Mesendoderm (in vitro differentiated cells): ENCODE measurements around the gene CGB1.
"Not testable (repeated sequence)": the region's sequence is repeated elsewhere in the genome, so short reads cannot be mapped to it uniquely, and the experiment has no call there.

Source experiments
- DNase-seq: peaks from one replicate; pipeline ENCODE4 v3.0.0; 2013
- H2AK5ac ChIP-seq: 2 replicates; pipeline ENCODE4 v1.6.1; 2013; ENCODE audit warnings: low read length, inconsistent platforms
- H2BK120ac ChIP-seq: 2 replicates; pipeline ENCODE4 v1.6.1; 2013; ENCODE audit warnings: low read depth, mild to moderate bottlenecking, low read length, moderate library complexity, mixed read lengths
- H2BK15ac ChIP-seq: replicated peaks from 2 replicates; pipeline ENCODE4 v1.6.1; 2013; ENCODE audit warnings: low read depth, mild to moderate bottlenecking, moderate library complexity
- H2BK5ac ChIP-seq: 2 replicates; pipeline ENCODE4 v1.6.1; 2013; ENCODE audit warnings: low read length, inconsistent platforms
- H3K18ac ChIP-seq: 2 replicates; pipeline ENCODE4 v1.6.1; 2013; ENCODE audit warnings: mild to moderate bottlenecking, low read length, mixed read lengths
- H3K23ac ChIP-seq: one replicate; pipeline ENCODE4 v1.6.1; 2013; ENCODE audit warnings: low read length
- H3K27ac ChIP-seq: 2 replicates; pipeline ENCODE4 v1.5.1; 2013; ENCODE audit warnings: low read depth, mild to moderate bottlenecking, inconsistent platforms, low read length, moderate library complexity
- H3K27me3 ChIP-seq: 2 replicates; pipeline ENCODE4 v1.6.1; 2013; ENCODE audit warnings: low read length, control low read depth, mild to moderate bottlenecking, inconsistent platforms; ENCODE audit not compliant: insufficient read depth, poor library complexity
- H3K36me3 ChIP-seq: 2 replicates; pipeline ENCODE4 v1.6.1; 2013; ENCODE audit warnings: low read length, inconsistent platforms; ENCODE audit not compliant: control insufficient read depth, insufficient read depth
- H3K4ac ChIP-seq: one replicate; pipeline ENCODE4 v1.6.1; 2013; ENCODE audit warnings: low read depth, mild to moderate bottlenecking, low read length, moderate library complexity
- H3K4me1 ChIP-seq: 2 replicates; pipeline ENCODE4 v1.6.1; 2013; ENCODE audit warnings: low read depth, low read length, inconsistent platforms; ENCODE audit not compliant: control insufficient read depth
- H3K4me2 ChIP-seq: 2 replicates; pipeline ENCODE4 v1.6.1; 2013; ENCODE audit warnings: low read length
- H3K4me3 ChIP-seq: 2 replicates; pipeline ENCODE4 v1.5.1; 2013; ENCODE audit warnings: mild to moderate bottlenecking, low read length
- H3K56ac ChIP-seq: one replicate; pipeline ENCODE4 v1.6.1; 2013; ENCODE audit warnings: low read length
- H3K79me1 ChIP-seq: 2 replicates; pipeline ENCODE4 v1.6.1; 2013; ENCODE audit warnings: low read length, inconsistent platforms
- H3K79me2 ChIP-seq: 2 replicates; pipeline ENCODE4 v1.6.1; 2013; ENCODE audit warnings: mild to moderate bottlenecking, low read length; ENCODE audit not compliant: control insufficient read depth, insufficient read depth
- H3K9ac ChIP-seq: 2 replicates; pipeline ENCODE4 v1.6.1; 2013; ENCODE audit warnings: low read length, inconsistent platforms
- H4K5ac ChIP-seq: one replicate; pipeline ENCODE4 v1.6.1; 2013; ENCODE audit warnings: low read length
- H4K8ac ChIP-seq: one replicate; pipeline ENCODE4 v1.6.1; 2013; ENCODE audit warnings: low read depth, mild to moderate bottlenecking, control low read depth, low read length, moderate library complexity
- WGBS: extraction: QIAGEN DNeasy Blood & Tissue Kit; methylation state at CpG from one replicate; pipeline ENCODE4 v1.1.7; 2013; ENCODE audit warnings: low lambda C conversion rate, missing lambda C conversion rate; ENCODE audit not compliant: insufficient coverage; ENCODE audit errors: extremely low coverage; 5-methylcytosine and 5-hydroxymethylcytosine counted together

Gene CGB1

DNA sequence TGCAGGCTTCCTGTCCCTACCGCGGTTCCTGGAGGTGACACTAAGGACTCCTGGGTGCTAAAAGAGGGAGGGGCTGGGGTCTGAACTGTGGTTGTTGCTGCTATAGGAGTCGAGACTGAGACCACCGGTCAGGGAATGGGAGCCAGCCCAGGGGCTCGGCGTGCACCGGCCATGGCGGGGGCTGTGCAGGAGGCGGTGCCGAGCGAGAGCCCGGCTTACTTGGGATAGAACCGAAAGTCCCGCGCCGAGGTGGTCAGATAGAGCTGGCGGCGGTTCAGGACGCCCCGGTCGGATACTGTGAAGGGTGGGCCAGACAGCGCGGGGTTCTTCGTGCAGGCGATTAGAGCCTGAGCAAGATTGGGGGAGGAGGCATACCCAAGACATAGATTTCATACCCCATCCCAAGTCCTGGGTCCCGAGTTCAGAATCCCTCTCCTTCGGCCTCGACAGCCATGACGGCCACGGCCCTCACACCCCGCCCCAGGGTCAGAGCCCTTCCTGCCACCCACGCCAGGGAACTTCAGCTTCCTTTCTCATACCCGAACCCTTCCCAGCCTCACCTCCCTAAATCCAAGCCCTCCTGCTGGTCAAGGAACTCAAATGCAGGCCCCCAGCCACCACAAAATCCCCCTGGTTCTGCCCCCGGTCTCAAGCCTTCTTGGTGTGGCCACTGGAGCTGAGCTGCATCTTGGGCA lies 20.4 kb upstream of the CGB1 start:
- H3K79me1 ChIP-seq, H3K23ac ChIP-seq, H4K5ac ChIP-seq, H3K4me3 ChIP-seq, DNase-seq, H2BK120ac ChIP-seq, H3K4ac ChIP-seq, H2BK5ac ChIP-seq, H3K79me2 ChIP-seq, H3K18ac ChIP-seq, H3K27me3 ChIP-seq, H3K36me3 ChIP-seq, H2AK5ac ChIP-seq, H2BK15ac ChIP-seq, H3K27ac ChIP-seq, H3K4me1 ChIP-seq, H4K8ac ChIP-seq: not testable (repeated sequence)
- no CpG with 5 or more reads among the region's 34 CpGs for WGBS
- Histone ChIP-seq H3K9ac (peak overlapping the region; percentile 65), H3K4me2 (peak overlapping the region; percentile 13), H3K56ac (peak overlapping the region; percentile 84)

- Histone ChIP-seq H3K23ac (no peak overlapping the region), H2BK5ac (no peak overlapping the region), H3K27ac (no peak overlapping the region), H3K79me1 (no peaks in the 10 kb centered on the region), H3K4me2 (peak overlapping the region; percentile 84), H3K27me3 (peaks cover 2% of the 10 kb centered on the region), H3K4ac (no peak overlapping the region), H3K56ac (peak overlapping the region; percentile 84), H4K5ac (no peak overlapping the region), H2BK120ac (no peak overlapping the region), H3K9ac (peak overlapping the region; percentile 65), H3K4me3 (no peak overlapping the region), H3K18ac (no peak overlapping the region), H3K4me1 (no peaks in the 10 kb centered on the region), H4K8ac (no peak overlapping the region), H3K79me2 (no peaks in the 10 kb centered on the region), H2BK15ac (no peak overlapping the region), H3K36me3 (no peaks in the 10 kb centered on the region), H2AK5ac (no peak overlapping the region)
- DNase-seq, result peak; percentile 66
- no CpG with 5 or more reads among the region's 63 CpGs for WGBS
These were observed 19.6 kb upstream of the CGB1 start for GRCh38 chr19:49056101-49056901.

DNA sequence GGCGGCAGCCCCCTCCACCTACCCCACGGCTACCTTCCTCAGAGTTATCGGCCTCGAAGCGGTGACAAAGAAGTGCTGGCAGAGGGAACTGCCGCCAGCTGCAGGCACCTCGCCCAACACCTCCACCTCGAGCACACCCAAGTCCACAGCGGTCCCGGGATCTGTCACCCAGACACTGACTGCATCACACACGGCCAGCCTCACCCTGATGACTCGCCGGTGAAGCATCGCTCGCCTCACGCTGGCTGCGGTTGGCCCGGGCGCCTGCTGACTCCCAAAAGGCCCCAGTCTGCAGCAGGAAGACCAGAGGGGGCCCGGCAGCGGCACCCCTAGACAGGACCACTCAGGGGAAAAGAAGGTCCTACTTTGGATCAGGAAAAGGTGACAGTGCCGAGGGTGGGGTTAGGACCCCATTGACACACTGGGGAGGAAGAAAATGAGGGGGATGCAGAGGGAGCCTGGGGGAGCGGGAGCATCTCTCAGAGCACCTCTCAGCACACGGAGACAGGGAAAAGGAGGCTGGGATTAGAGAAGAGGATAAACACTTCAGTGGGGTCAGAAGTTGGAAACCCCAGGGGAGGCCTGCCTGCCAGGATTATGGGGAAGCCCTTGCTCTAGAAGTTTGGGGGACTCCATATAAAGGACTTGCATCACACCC lies 13.8 kb upstream of the CGB1 start:
- not testable (repeated sequence) for H3K27ac ChIP-seq, H3K56ac ChIP-seq, H3K79me1 ChIP-seq, H3K36me3 ChIP-seq, H3K27me3 ChIP-seq, H3K18ac ChIP-seq, H2AK5ac ChIP-seq, H3K79me2 ChIP-seq, H3K4me1 ChIP-seq, H2BK5ac ChIP-seq, H2BK15ac ChIP-seq, H4K5ac ChIP-seq, H3K23ac ChIP-seq, H3K4ac ChIP-seq, H2BK120ac ChIP-seq, H4K8ac ChIP-seq, H3K4me3 ChIP-seq, H3K4me2 ChIP-seq, H3K9ac ChIP-seq
- WGBS, result no CpG with 5 or more reads among the region's 24 CpGs
- DNase-seq, result peak; percentile 51

- H3K27me3 ChIP-seq, H3K4me3 ChIP-seq, H3K4me2 ChIP-seq, H3K27ac ChIP-seq, H4K8ac ChIP-seq, H3K79me2 ChIP-seq, H2BK5ac ChIP-seq, H3K4ac ChIP-seq, H3K4me1 ChIP-seq, DNase-seq, H3K9ac ChIP-seq, H3K36me3 ChIP-seq, H3K23ac ChIP-seq, H3K79me1 ChIP-seq, H3K56ac ChIP-seq, H4K5ac ChIP-seq, H2AK5ac ChIP-seq, H2BK15ac ChIP-seq, H3K18ac ChIP-seq, H2BK120ac ChIP-seq: not testable (repeated sequence)
- WGBS, result no CpG with 5 or more reads among the region's 4 CpGs
These were observed 13.1 kb upstream of the CGB1 start for GRCh38 chr19:49049834-49050233.

DNA sequence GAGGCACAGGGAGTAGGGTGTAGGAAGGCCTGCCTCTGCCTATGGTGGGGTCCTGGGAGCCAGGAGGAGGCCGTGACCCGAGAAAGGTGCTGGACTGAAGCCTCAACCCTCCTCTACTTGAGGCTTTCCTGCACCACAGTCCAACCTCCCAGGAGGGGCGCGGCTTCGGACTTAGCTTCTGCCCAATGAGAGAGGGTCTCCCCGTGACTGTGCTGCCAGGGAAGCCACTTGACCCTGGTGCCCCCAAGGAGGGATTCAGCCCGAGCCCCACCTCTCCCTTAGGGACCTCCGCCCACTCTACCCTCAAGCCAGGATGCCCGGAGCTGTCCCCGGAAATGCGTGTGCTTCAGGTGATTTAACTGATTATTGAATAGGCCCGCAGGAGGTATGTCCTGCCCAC lies 12.3 kb upstream of the CGB1 start, which contains the start of gene CGB8:
Gene CGB8, minus strand, starts transcription at position 101 of the 400 bp plus-strand sequence. CDS start 372 bp downstream, outside the sequence.
- WGBS, result no CpG with 5 or more reads among the region's 12 CpGs
- not testable (repeated sequence) for H3K27me3 ChIP-seq

More for the DNA sequence above, 12.3 kb upstream of the CGB1 start, which contains the start of gene CGB8:
- H3K18ac ChIP-seq, H3K36me3 ChIP-seq, H2BK5ac ChIP-seq, DNase-seq, H4K5ac ChIP-seq, H3K27ac ChIP-seq, H3K56ac ChIP-seq, H3K79me2 ChIP-seq, H3K23ac ChIP-seq, H3K4me2 ChIP-seq, H2AK5ac ChIP-seq, H3K4me3 ChIP-seq, H3K79me1 ChIP-seq, H3K4me1 ChIP-seq, H2BK15ac ChIP-seq, H3K4ac ChIP-seq, H3K9ac ChIP-seq, H2BK120ac ChIP-seq, H4K8ac ChIP-seq: not testable (repeated sequence)
